Activated CD8-positive, alpha-beta memory T cell treated with anti-CD3 and anti-CD28 coated beads for 24 hours (primary cell): Measurements from ENCODE around the gene HHEX.
A peak's percentile ranks its signal among the peaks of the same experiment; 100 is the strongest.
"Not testable (repeated sequence)": the region's sequence is repeated elsewhere in the genome, so short reads cannot be mapped to it uniquely, and the experiment has no call there.

Experiments used
- DNase-seq: peaks from one replicate; pipeline ENCODE4 v3.0.0-alpha.2; 2020

The HHEX gene

GRCh38 chr10:92689663-92690210 is at the start of gene HHEX:
Gene HHEX, plus strand, starts transcription at chr10:92689955. Its CDS starts 32 bp downstream, at chr10:92689987.
- no peak for DNase-seq

GRCh38 chr10:92640107-92640506 is 49.6 kb upstream of the HHEX start:
- no peak for DNase-seq

- no peak for DNase-seq
Measured at GRCh38 chr10:92641492-92641891, 48.3 kb upstream of the HHEX start.

- no peak for DNase-seq
Measured at GRCh38 chr10:92644921-92645320, 44.8 kb upstream of the HHEX start.

- DNase-seq = not testable (repeated sequence)
Measured at GRCh38 chr10:92650864-92651263, 38.9 kb upstream of the HHEX start.

- DNase-seq = no peak
Measured at GRCh38 chr10:92655426-92655825, 34.3 kb upstream of the HHEX start.

- no peak for DNase-seq
Measured at GRCh38 chr10:92656266-92656961, 33.3 kb upstream of the HHEX start.

- no peak for DNase-seq
Measured at GRCh38 chr10:92657024-92657423, 32.7 kb upstream of the HHEX start.

- no peak for DNase-seq
Measured at GRCh38 chr10:92662848-92663247, 26.9 kb upstream of the HHEX start.

GRCh38 chr10:92664322-92664721 is 25.4 kb upstream of the HHEX start:
- no peak for DNase-seq

- no peak for DNase-seq
Measured at GRCh38 chr10:92667078-92667477, 22.7 kb upstream of the HHEX start.

GRCh38 chr10:92677708-92678107 is 12.0 kb upstream of the HHEX start:
- DNase-seq = no peak

- DNase-seq = no peak
Measured at GRCh38 chr10:92678206-92678605, 11.5 kb upstream of the HHEX start.

GRCh38 chr10:92681306-92681834 is 8.4 kb upstream of the HHEX start:
- DNase-seq = no peak

- no peak for DNase-seq
Measured at GRCh38 chr10:92688573-92688926, 1.2 kb upstream of the HHEX start.

GRCh38 chr10:92688927-92689662 is 660 bp upstream of the HHEX start:
- peak; percentile 72 for DNase-seq

- DNase-seq = peak; percentile 84
Measured at GRCh38 chr10:92690211-92690914, 608 bp downstream of the HHEX start.

- DNase-seq = no peak
Measured at GRCh38 chr10:92690915-92691590, 1.3 kb downstream of the HHEX start.

- peak; percentile 66 for DNase-seq
Measured at GRCh38 chr10:92691591-92692079, 1.9 kb downstream of the HHEX start.

- DNase-seq = no peak
Measured at GRCh38 chr10:92692080-92692671, 2.4 kb downstream of the HHEX start.

- DNase-seq = no peak
Measured at GRCh38 chr10:92692697-92693533, 3.2 kb downstream of the HHEX start.
